ENCODE measurements around the gene LRP1. TPM values are rescaled to one million over a fixed set of nuclear protein-coding genes. Genes with fewer than 3 reads are reported as not detected.
A peak's percentile ranks its signal among the peaks of the same experiment; 100 is the strongest.

Gene LRP1
- total RNA-seq, 2 experiments from 2014 or later, result 1.1 to 4.4 TPM

DNA sequence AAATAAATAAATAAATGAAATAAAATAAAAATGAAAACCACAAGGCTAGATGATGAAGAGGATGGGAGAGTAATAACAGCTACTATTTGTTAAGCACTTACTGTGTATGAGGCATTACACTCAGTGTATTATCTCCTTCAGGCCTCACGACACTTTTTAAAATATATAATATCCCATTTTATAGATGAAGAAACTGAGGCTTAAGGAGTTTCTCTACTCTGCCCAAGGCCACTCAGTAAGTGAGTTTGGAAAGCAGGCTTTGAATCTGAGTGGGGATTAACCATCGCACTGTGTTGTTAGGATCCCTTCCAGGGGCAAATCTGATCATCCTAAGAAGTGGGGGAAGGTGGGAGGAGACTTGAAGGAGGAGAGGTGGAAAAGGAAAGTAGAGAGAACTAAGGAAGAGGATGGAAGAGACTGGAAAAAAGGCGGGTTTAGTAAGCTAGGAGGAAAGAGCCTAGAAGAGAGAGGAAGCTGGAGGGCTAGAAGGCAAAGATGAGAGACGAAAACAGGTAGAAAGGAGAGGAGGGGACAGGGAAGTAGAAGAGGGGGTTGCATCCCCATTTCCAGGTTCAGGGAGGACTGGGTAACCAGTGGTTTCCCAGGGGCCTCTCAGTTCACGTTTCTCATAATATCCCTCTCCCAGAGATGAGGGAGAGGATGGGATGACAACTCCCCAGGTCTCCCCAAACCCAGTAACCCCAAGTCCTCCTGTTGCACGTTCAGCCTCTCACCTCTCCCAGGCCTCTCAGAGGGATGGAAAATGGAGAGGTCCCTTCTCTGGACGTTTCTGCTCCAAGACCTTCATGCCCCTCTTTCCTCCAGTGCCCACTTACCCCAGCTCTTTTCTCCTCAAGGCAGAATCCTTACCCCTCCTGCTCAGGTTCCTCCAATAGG is 18.8 kb upstream of the LRP1 start:
- peak overlapping the region; percentile 90 for H3K4me3 ChIP-seq (ENCODE audit: low read depth, low read length, poor library complexity, severe bottlenecking)
- no peak for TF ChIP-seq CTCF (conservative IDR thresholded peaks at IDR 0.05; ENCODE audit: low read length)
- no peak for TF ChIP-seq EZH2phosphoT487 (IDR thresholded peaks at IDR 0.05; ENCODE audit: borderline replicate concordance, low read depth, low read length)
- POLR2A ChIA-PET, result interaction anchor here (0.5 to 4.1 kb wide), 4 partner anchors 30 to 309 kb away, joined by 3 to 45 read pairs (median 4); no protein-coding TSS in a partner anchor
- CTCF ChIA-PET (ENCODE audit: unreplicated experiment), result interaction anchor here (0.6 kb wide), 1 partner anchor 340 kb away, joined by 5 read pairs; no protein-coding TSS in a partner anchor
- no peaks in the 10 kb centered on the region for H3K9me2 ChIP-seq (ENCODE audit: insufficient read depth, low read length)
- peaks cover 29% of the 10 kb centered on the region; the same call in 1 of the 2 replicates for H3K79me2 ChIP-seq (ENCODE audit: insufficient read depth, low read depth, low read length)
- peaks cover 35% of the 10 kb centered on the region for H3K4me1 ChIP-seq (ENCODE audit: insufficient read depth, low read length, poor library complexity, severe bottlenecking)
- no peaks in the 10 kb centered on the region for H4K20me1 ChIP-seq (ENCODE audit: insufficient read depth, low read length)
- no peak for DNase-seq (ENCODE audit: low spot score)
- H3K27ac ChIP-seq (ENCODE audit: low read depth, low read length, poor library complexity, severe bottlenecking), result peak overlapping the region; percentile 75
- no TSS peak for BruUV-seq (replicated peaks)
- H2AFZ ChIP-seq (ENCODE audit: low read length), result no peak overlapping the region; the same call in 1 of the 2 replicates
- intact Hi-C loops (cut with micrococcal nuclease; ENCODE audit: unreplicated experiment), result loop anchor here (2.0 to 10.0 kb wide), 3 partner anchors 133 to 595 kb away; no protein-coding TSS in a partner anchor
- no peaks in the 10 kb centered on the region for H3K9me3 ChIP-seq (ENCODE audit: low read length)
- H3K4me2 ChIP-seq (ENCODE audit: low read length), result peak overlapping the region; percentile 80
- H3K36me3 ChIP-seq (ENCODE audit: insufficient read depth, low read length), result peaks cover 43% of the 10 kb centered on the region

DNA sequence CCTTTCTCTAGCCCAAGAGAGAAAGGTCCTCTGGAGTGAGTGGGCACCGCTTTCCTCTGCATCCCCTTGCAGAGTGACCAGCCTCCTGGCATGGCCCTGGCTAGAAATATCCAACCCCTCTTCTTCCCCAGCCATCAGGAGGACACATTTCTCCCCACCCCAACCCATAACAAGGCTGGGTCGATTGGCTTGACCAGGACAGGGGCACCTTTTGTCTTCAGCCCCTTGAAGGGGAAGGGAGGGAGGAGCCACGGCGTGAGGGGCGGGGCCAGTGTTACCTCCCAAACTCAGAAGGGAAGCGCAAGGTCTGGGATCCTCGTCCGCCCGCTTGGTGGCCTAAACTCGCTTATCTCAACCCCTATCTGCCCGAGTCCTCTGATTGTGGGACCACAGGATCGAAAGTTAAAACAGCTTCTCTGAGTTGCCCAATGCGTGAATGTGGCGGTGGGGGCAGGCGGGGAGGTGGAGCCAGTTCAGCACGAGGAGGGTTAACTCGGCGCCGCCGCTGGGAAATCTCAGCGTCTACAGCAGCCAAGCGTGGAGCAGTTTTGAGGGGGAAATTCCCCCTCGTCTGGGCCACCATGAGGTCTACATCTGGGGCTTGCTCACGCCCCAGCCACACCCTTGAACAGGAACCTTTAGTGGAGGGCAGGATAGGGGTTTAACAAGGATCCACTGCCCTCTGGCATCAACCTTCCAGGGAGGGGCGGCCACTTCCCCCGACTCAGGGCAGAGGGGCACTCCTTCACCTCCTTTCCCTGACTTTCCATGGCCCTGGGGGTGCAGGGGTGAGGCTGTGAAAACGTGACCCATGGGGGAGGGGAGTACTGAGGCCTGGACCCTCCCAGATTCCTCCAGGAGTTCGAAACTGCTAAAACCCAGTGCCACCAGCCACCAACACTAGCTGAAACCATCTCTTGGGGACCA is 17.9 kb upstream of the LRP1 start:
- Histone ChIP-seq H3K36me3 (ENCODE audit: insufficient read depth, low read length) (peaks cover 34% of the 10 kb centered on the region), H3K79me2 (ENCODE audit: insufficient read depth, low read depth, low read length) (peaks cover 29% of the 10 kb centered on the region; the same call in 1 of the 2 replicates), H3K4me1 (ENCODE audit: insufficient read depth, low read length, poor library complexity, severe bottlenecking) (peaks cover 35% of the 10 kb centered on the region), H4K20me1 (ENCODE audit: insufficient read depth, low read length) (no peaks in the 10 kb centered on the region), H3K9me3 (ENCODE audit: low read length) (no peaks in the 10 kb centered on the region), H3K27ac (ENCODE audit: low read depth, low read length, poor library complexity, severe bottlenecking) (peak overlapping the region; percentile 75), H3K9me2 (ENCODE audit: insufficient read depth, low read length) (no peaks in the 10 kb centered on the region), H3K4me2 (ENCODE audit: low read length) (peak overlapping the region; percentile 80), H2AFZ (ENCODE audit: low read length) (peak overlapping the region; percentile 79; the same call in 1 of the 2 replicates), H3K4me3 (ENCODE audit: low read depth, low read length, poor library complexity, severe bottlenecking) (peak overlapping the region; percentile 90)
- TF ChIP-seq EZH2phosphoT487 (IDR thresholded peaks at IDR 0.05; ENCODE audit: borderline replicate concordance, low read depth, low read length), result no peak
- peak; percentile 23; the same call in 1 of the 2 replicates for TF ChIP-seq CTCF (conservative IDR thresholded peaks at IDR 0.05; ENCODE audit: low read length)
- CTCF ChIA-PET (ENCODE audit: unreplicated experiment), result interaction anchor here (0.6 to 2.5 kb wide), 5 partner anchors 17 to 435 kb away, joined by 4 to 26 read pairs (median 7); partner anchors contain the start of genes LRP1 and ZBTB39
- intact Hi-C loops (cut with micrococcal nuclease; ENCODE audit: unreplicated experiment), result loop anchor here (2.0 to 10.0 kb wide), 3 partner anchors 132 to 596 kb away; no protein-coding TSS in a partner anchor
- BruUV-seq (replicated peaks), result TSS peak; percentile 73
- peak; percentile 79 for DNase-seq (ENCODE audit: low spot score)
- POLR2A ChIA-PET, result interaction anchor here (0.5 to 4.1 kb wide), 12 partner anchors 18 to 351 kb away, joined by 3 to 45 read pairs (median 5); partner anchors contain the start of genes LRP1 and NEMP1
